ENCODE data around the gene PRLR.

GRCh38 chr5:35103637-35104299, 126.5 kb downstream of the PRLR start:
- TF ChIP-seq CTCF (IDR thresholded peaks at IDR 0.05) (no peak), POLR2A (IDR thresholded peaks at IDR 0.05) (no peak)

All from Peyer's patch (tissue), 4 donors.